OCI-LY1 (cell line): ENCODE data around the gene MVB12B.

ENCODE experiments used
- H2AFZ ChIP-seq: fragments of 200-600 bp; sonication (generic), shearing (Covaris generic); 2 replicates; pipeline ENCODE4 v1.6.0; 2014; ENCODE audit warnings: antibody characterized with exemption, mild to moderate bottlenecking, low read length
- H3F3A ChIP-seq: fragments of 200-600 bp; sonication (generic), shearing (Covaris generic); 2 replicates; pipeline ENCODE4 v1.6.0; 2014; ENCODE audit warnings: mild to moderate bottlenecking, antibody characterized with exemption, low read length, moderate library complexity; ENCODE audit not compliant: insufficient read depth
- H3K27ac ChIP-seq: fragments of 200-600 bp; sonication (generic); 2 replicates; pipeline ENCODE4 v1.5.1; 2014; ENCODE audit warnings: low read length, mixed run types, mild to moderate bottlenecking, low read depth; ENCODE audit not compliant: poor library complexity, severe bottlenecking
- H3K27me3 ChIP-seq: fragments of 200-600 bp; sonication (generic); 2 replicates; pipeline ENCODE4 v1.6.0; 2014; ENCODE audit warnings: antibody characterized with exemption, mild to moderate bottlenecking, low read length, moderate library complexity; ENCODE audit not compliant: insufficient read depth
- H3K36me3 ChIP-seq: fragments of 200-600 bp; sonication (generic); 2 replicates; pipeline ENCODE4 v1.6.1; 2014; ENCODE audit warnings: mild to moderate bottlenecking, antibody characterized with exemption, low read length, moderate library complexity, mixed read lengths; ENCODE audit not compliant: insufficient read depth
- H3K4me1 ChIP-seq: fragments of 200-600 bp; sonication (generic); 2 replicates; pipeline ENCODE4 v1.5.1; 2014; ENCODE audit warnings: mild to moderate bottlenecking, low read length, moderate library complexity; ENCODE audit not compliant: insufficient read depth, severe bottlenecking
- H3K4me2 ChIP-seq: fragments of 200-600 bp; sonication (generic), shearing (Covaris generic); 2 replicates; pipeline ENCODE4 v1.6.1; 2014; ENCODE audit warnings: low read length
- H3K4me3 ChIP-seq: fragments of 200-600 bp; sonication (generic); 2 replicates; pipeline ENCODE4 v1.5.1; 2014; ENCODE audit warnings: low read length, low read depth, mild to moderate bottlenecking, mixed read lengths; ENCODE audit not compliant: poor library complexity, severe bottlenecking
- H3K79me2 ChIP-seq: fragments of 200-600 bp; shearing (Covaris generic); 2 replicates; pipeline ENCODE4 v1.6.1; 2016; ENCODE audit warnings: mixed run types, low read length, mixed read lengths; ENCODE audit not compliant: insufficient read depth
- H3K9ac ChIP-seq: fragments of 200-600 bp; sonication (generic), shearing (Covaris generic); 2 replicates; pipeline ENCODE4 v1.6.1; 2014; ENCODE audit warnings: mild to moderate bottlenecking, low read length, mixed read lengths
- H3K9me2 ChIP-seq: fragments of 200-600 bp; sonication (generic), shearing (Covaris generic); 2 replicates; pipeline ENCODE4 v1.6.1; 2014; ENCODE audit warnings: low read depth, mild to moderate bottlenecking, low read length, mixed read lengths
- H3K9me3 ChIP-seq: fragments of 200-600 bp; shearing (Covaris generic); 2 replicates; pipeline ENCODE4 v1.6.1; 2014; ENCODE audit warnings: low read length, mixed read lengths
- H4K20me1 ChIP-seq: fragments of 200-600 bp; sonication (generic), shearing (Covaris generic); 2 replicates; pipeline ENCODE4 v1.6.0; 2016; ENCODE audit warnings: mild to moderate bottlenecking, low read length; ENCODE audit not compliant: insufficient read depth
- CTCF ChIP-seq: fragments of 200-600 bp; sonication (generic), shearing (Covaris generic); IDR thresholded peaks from 2 replicates; pipeline ENCODE4 v1.5.1; 2017; ENCODE audit warnings: mild to moderate bottlenecking, antibody characterized with exemption, low read length, moderate library complexity, mixed read lengths
- EZH2 ChIP-seq: fragments of 200-600 bp; sonication (generic), shearing (Covaris generic); IDR thresholded peaks from 2 replicates; pipeline ENCODE4 v1.8.0; 2017; ENCODE audit warnings: borderline replicate concordance, mixed run types, mild to moderate bottlenecking, antibody characterized with exemption, low read length, moderate library complexity, mixed read lengths

MVB12B gene

GRCh38 chr9:126348911-126349550, 22.4 kb downstream of the MVB12B start:
- TF ChIP-seq CTCF (no peak), EZH2 (no peak)

GRCh38 chr9:126354887-126355770, 28.5 kb downstream of the MVB12B start:
- Histone ChIP-seq H3K9ac (no peak overlapping the region), H3K36me3 (no peaks in the 10 kb centered on the region), H3K9me3 (0 out of 2 replicates have a peak, but pooled peaks cover 6% of the 10 kb centered on the region), H3K4me1 (no peaks in the 10 kb centered on the region), H3K27ac (no peak overlapping the region), H3K4me2 (no peak overlapping the region), H2AFZ (no peak overlapping the region), H3K4me3 (no peak overlapping the region), H3K9me2 (no peaks in the 10 kb centered on the region), H4K20me1 (no peaks in the 10 kb centered on the region), H3K27me3 (0 out of 2 replicates have a peak, but pooled peaks cover 4% of the 10 kb centered on the region), H3F3A (no peaks in the 10 kb centered on the region), H3K79me2 (no peaks in the 10 kb centered on the region)
- TF ChIP-seq CTCF: no peak
- no peak for TF ChIP-seq EZH2

More at GRCh38 chr9:126348911-126349550, 22.4 kb downstream of the MVB12B start:
- H3K27me3 ChIP-seq: 0 out of 2 replicates have a peak, but pooled peaks cover 5% of the 10 kb centered on the region
- H3K4me1 ChIP-seq: no peaks in the 10 kb centered on the region
- no peak overlapping the region for H3K4me2 ChIP-seq
- H3K9me2 ChIP-seq: no peaks in the 10 kb centered on the region
- H3F3A ChIP-seq: no peaks in the 10 kb centered on the region
- no peak overlapping the region for H3K4me3 ChIP-seq
- no peak overlapping the region for H3K9ac ChIP-seq
- H3K79me2 ChIP-seq: no peaks in the 10 kb centered on the region
- 0 out of 2 replicates have a peak, but pooled peaks cover 3% of the 10 kb centered on the region for H3K9me3 ChIP-seq
- no peak overlapping the region for H2AFZ ChIP-seq
- no peaks in the 10 kb centered on the region for H4K20me1 ChIP-seq
- H3K36me3 ChIP-seq: no peaks in the 10 kb centered on the region
- no peak overlapping the region for H3K27ac ChIP-seq

GRCh38 chr9:126357074-126357473, 30.4 kb downstream of the MVB12B start:
- H3K27me3 ChIP-seq: 0 out of 2 replicates have a peak, but pooled peaks cover 4% of the 10 kb centered on the region
- H3K9me2 ChIP-seq: no peaks in the 10 kb centered on the region
- no peaks in the 10 kb centered on the region for H3K79me2 ChIP-seq
- H3K36me3 ChIP-seq: no peaks in the 10 kb centered on the region
- no peak for TF ChIP-seq EZH2
- no peak for TF ChIP-seq CTCF
- H3K9ac ChIP-seq: no peak overlapping the region
- H3K27ac ChIP-seq: no peak overlapping the region
- no peak overlapping the region for H2AFZ ChIP-seq
- H3K9me3 ChIP-seq: peaks cover 15% of the 10 kb centered on the region; the same call in 1 of the 2 replicates
- H4K20me1 ChIP-seq: no peaks in the 10 kb centered on the region
- no peak overlapping the region for H3K4me2 ChIP-seq
- H3F3A ChIP-seq: no peaks in the 10 kb centered on the region
- no peak overlapping the region for H3K4me3 ChIP-seq
- H3K4me1 ChIP-seq: no peaks in the 10 kb centered on the region
